H1 (cell line): Measurements from ENCODE around the gene UGT1A10. TPM values are rescaled to one million over a fixed set of nuclear protein-coding genes. Genes with fewer than 3 reads are reported as not detected.
A peak's percentile ranks its signal among the peaks of the same experiment; 100 is the strongest.

Experiments
- CTCF ChIA-PET: fragments of 300-600 bp; sonication (Branson Sonifier 250); formaldehyde crosslinking; loops from one replicate; lab custom pipeline; 2021; ENCODE audit not compliant: partially characterized antibody; lab: Charles Lee
- POLR2A ChIA-PET: fragments of 300-600 bp; sonication (Branson Sonifier 250); formaldehyde crosslinking; loops from one replicate; lab custom pipeline; 2021; ENCODE audit warnings: inconsistent platforms; ENCODE audit not compliant: partially characterized antibody; lab: Charles Lee
- DNase-seq, 2 experiments: peaks; one replicate each; pipeline versions ENCODE4 v3.0.0 to v3.0.0-alpha.2; 2010 to 2022; ENCODE audit warnings: low spot score in 2 of 2, low read depth in 1 of 2, mixed read lengths in 1 of 2
- FAIRE-seq: peaks from 2 replicates; lab custom pipeline; 2011; peaks lifted over from hg19 to GRCh38; lab: Jason Lieb, UNC
- H2AFZ ChIP-seq: 2 replicates; pipeline ENCODE4 v1.8.1; 2012; ENCODE audit warnings: low read length, inconsistent platforms
- H2AK5ac ChIP-seq: 2 replicates; pipeline ENCODE4 v1.6.1; 2013; ENCODE audit warnings: low read depth, low read length
- H2BK120ac ChIP-seq: replicated peaks from 2 replicates; pipeline ENCODE3; 2013; ENCODE audit warnings: low read depth, low read length, inconsistent platforms
- H2BK12ac ChIP-seq: 2 replicates; pipeline ENCODE4 v1.6.1; 2013; ENCODE audit warnings: low read depth, low read length
- H2BK15ac ChIP-seq: 2 replicates; pipeline ENCODE4 v1.6.1; 2013; ENCODE audit warnings: low read length
- H2BK20ac ChIP-seq: 2 replicates; pipeline ENCODE4 v1.6.1; 2013; ENCODE audit warnings: low read length
- H2BK5ac ChIP-seq: 2 replicates; pipeline ENCODE4 v1.6.1; 2013; ENCODE audit warnings: low read depth, low read length
- H3K14ac ChIP-seq: 2 replicates; pipeline ENCODE4 v1.6.1; 2013; ENCODE audit warnings: inconsistent platforms; ENCODE audit not compliant: insufficient read length
- H3K18ac ChIP-seq: 2 replicates; pipeline ENCODE4 v1.6.1; 2013; ENCODE audit warnings: low read length; ENCODE audit errors: extremely low read depth
- H3K23ac ChIP-seq: 2 replicates; pipeline ENCODE4 v1.6.1; 2013; ENCODE audit warnings: inconsistent platforms; ENCODE audit not compliant: insufficient read length
- H3K23me2 ChIP-seq: 2 replicates; pipeline ENCODE4 v1.6.1; 2013; ENCODE audit warnings: low read depth, low read length
- H3K27ac ChIP-seq: 2 replicates; pipeline ENCODE4 v1.6.1; 2011; ENCODE audit warnings: low read depth, low read length, inconsistent platforms
- H3K27me3 ChIP-seq, 4 experiments: replicated peaks in 1 of 4; 1 replicate in 1 of 4; 2 replicates in 3 of 4; pipeline versions ENCODE4 v1.6.1 to v1.8.1; 2011 to 2013; ENCODE audit warnings: low read length in 3 of 4, mild to moderate bottlenecking in 3 of 4, inconsistent platforms in 2 of 4, mixed read lengths in 2 of 4, moderate library complexity in 1 of 4; ENCODE audit not compliant: control insufficient read depth in 3 of 4, insufficient read depth in 3 of 4; ENCODE audit errors: extremely low read depth in 1 of 4
- H3K36me3 ChIP-seq, 4 experiments: 2 replicates each; pipeline versions ENCODE4 v1.6.1 to v1.8.1; 2011 to 2013; ENCODE audit warnings: mild to moderate bottlenecking in 4 of 4, low read length in 3 of 4, moderate library complexity in 2 of 4, control low read depth in 1 of 4, inconsistent platforms in 1 of 4; ENCODE audit not compliant: insufficient read depth in 4 of 4, control insufficient read depth in 2 of 4
- H3K4ac ChIP-seq: replicated peaks from 2 replicates; pipeline ENCODE3; 2013; ENCODE audit warnings: low read length, low read depth, mixed read lengths, inconsistent platforms; ENCODE audit not compliant: insufficient read length
- H3K4me1 ChIP-seq, 4 experiments: replicated peaks in 1 of 4; 1 replicate in 1 of 4; 2 replicates in 3 of 4; pipeline versions ENCODE4 v1.6.1 to v1.8.1; 2011 to 2013; ENCODE audit warnings: low read length in 3 of 4, inconsistent platforms in 2 of 4, mixed read lengths in 1 of 4; ENCODE audit not compliant: insufficient read depth in 4 of 4, control insufficient read depth in 3 of 4
- H3K4me2 ChIP-seq, 2 experiments: 2 replicates each; pipeline versions ENCODE4 v1.6.1 to v1.8.1; 2011 to 2013; ENCODE audit warnings: low read depth in 2 of 2, low read length in 2 of 2, control low read depth in 1 of 2, inconsistent platforms in 1 of 2, mild to moderate bottlenecking in 1 of 2; ENCODE audit not compliant: insufficient read depth in 1 of 2
- H3K4me3 ChIP-seq, 4 experiments: fragments of 200-600, 300-600 bp in 1 of 4; sonication (generic), shearing (Covaris generic), sonication (Bioruptor Twin) in 1 of 4; 2 replicates each; pipeline versions ENCODE4 v1.5.1 to v1.8.1; 2011 to 2016; ENCODE audit warnings: low read length in 4 of 4, low read depth in 3 of 4, control low read depth in 2 of 4, inconsistent platforms in 2 of 4, mild to moderate bottlenecking in 2 of 4, mixed read lengths in 1 of 4, moderate library complexity in 1 of 4; ENCODE audit not compliant: insufficient read depth in 2 of 4; ENCODE audit errors: extremely low read depth in 1 of 4
- H3K56ac ChIP-seq: replicated peaks from 2 replicates; pipeline ENCODE3; 2013; ENCODE audit warnings: low read depth, mild to moderate bottlenecking, mixed read lengths, low read length, inconsistent platforms; ENCODE audit not compliant: insufficient read length
- H3K79me1 ChIP-seq: 2 replicates; pipeline ENCODE4 v1.6.1; 2013; ENCODE audit warnings: low read depth, low read length, control low read depth
- H3K79me2 ChIP-seq, 2 experiments: 2 replicates each; pipeline versions ENCODE4 v1.6.1 to v1.8.1; 2012 to 2013; ENCODE audit warnings: low read length in 2 of 2, mild to moderate bottlenecking in 2 of 2, inconsistent platforms in 1 of 2; ENCODE audit not compliant: insufficient read depth in 2 of 2, control insufficient read depth in 1 of 2
- H3K9ac ChIP-seq, 4 experiments: replicated peaks in 1 of 4; 1 replicate in 1 of 4; 2 replicates in 3 of 4; pipeline versions ENCODE4 v1.6.1 to v1.8.1; 2011 to 2013; ENCODE audit warnings: low read depth in 3 of 4, low read length in 3 of 4, control low read depth in 2 of 4, mild to moderate bottlenecking in 2 of 4, moderate library complexity in 2 of 4, inconsistent platforms in 1 of 4; ENCODE audit errors: extremely low read depth in 1 of 4
- H3K9me3 ChIP-seq, 2 experiments: 2 replicates each; pipeline versions ENCODE4 v1.6.1 to v1.8.1; 2012 to 2013; ENCODE audit warnings: mild to moderate bottlenecking in 2 of 2, moderate library complexity in 2 of 2, control low read depth in 1 of 2, inconsistent platforms in 1 of 2, low read depth in 1 of 2, low read length in 1 of 2, mixed read lengths in 1 of 2; ENCODE audit not compliant: insufficient read depth in 2 of 2
- H4K20me1 ChIP-seq, 2 experiments: replicated peaks in 1 of 2; 2 replicates each; pipeline versions ENCODE3 to v1.8.1; 2011 to 2013; ENCODE audit warnings: inconsistent platforms in 2 of 2, low read length in 2 of 2, mild to moderate bottlenecking in 1 of 2; ENCODE audit not compliant: insufficient read depth in 2 of 2, control insufficient read depth in 1 of 2
- H4K5ac ChIP-seq: 2 replicates; pipeline ENCODE4 v1.6.1; 2013; ENCODE audit warnings: low read length, low read depth, mixed read lengths, inconsistent platforms; ENCODE audit not compliant: insufficient read length
- H4K8ac ChIP-seq: 2 replicates; pipeline ENCODE4 v1.8.0; 2013; ENCODE audit warnings: mild to moderate bottlenecking, moderate library complexity, low read length, inconsistent platforms; ENCODE audit not compliant: insufficient read depth; ENCODE audit errors: extremely low read depth
- H4K91ac ChIP-seq: replicated peaks from 2 replicates; pipeline ENCODE3; 2013; ENCODE audit warnings: low read length, mixed read lengths, inconsistent platforms; ENCODE audit not compliant: insufficient read length
- CEBPB ChIP-seq: IDR thresholded peaks from 2 replicates; pipeline ENCODE4 v1.6.1; 2012; ENCODE audit warnings: low read depth, low read length
- FOSL1 ChIP-seq: IDR thresholded peaks from 2 replicates; pipeline ENCODE4 v1.6.1; 2011; ENCODE audit warnings: mild to moderate bottlenecking, low read depth, low read length, moderate library complexity; ENCODE audit not compliant: insufficient read depth
- GABPA ChIP-seq: IDR thresholded peaks from 2 replicates; pipeline ENCODE4 v1.6.1; 2011; ENCODE audit warnings: mild to moderate bottlenecking, low read length, moderate library complexity, borderline replicate concordance; ENCODE audit not compliant: insufficient read depth
- MAX ChIP-seq: IDR thresholded peaks from 2 replicates; pipeline ENCODE4 v1.6.1; 2012; ENCODE audit warnings: inconsistent platforms
- NANOG ChIP-seq: IDR thresholded peaks from 2 replicates; pipeline ENCODE4 v1.6.1; 2011; ENCODE audit warnings: low read length, low read depth, mild to moderate bottlenecking, inconsistent platforms; ENCODE audit not compliant: insufficient read depth, poor library complexity, severe bottlenecking
- RAD21 ChIP-seq, 2 experiments: IDR thresholded peaks in 1 of 2; conservative IDR thresholded peaks in 1 of 2; 2 replicates each; pipeline ENCODE4 v1.6.1; 2011; ENCODE audit warnings: low read depth in 2 of 2, low read length in 2 of 2, improper control_type of control experiment in 1 of 2, inconsistent platforms in 1 of 2, mild to moderate bottlenecking in 1 of 2, moderate library complexity in 1 of 2
- RBBP5 ChIP-seq: IDR thresholded peaks from 2 replicates; pipeline ENCODE4 v1.7.1; 2012; ENCODE audit warnings: low read depth, mild to moderate bottlenecking, inconsistent platforms, low read length, moderate library complexity, borderline replicate concordance
- SIX5 ChIP-seq: IDR thresholded peaks from 2 replicates; pipeline ENCODE4 v1.6.1; 2011; ENCODE audit warnings: mild to moderate bottlenecking, low read depth, low read length
- TAF7 ChIP-seq: optimal IDR thresholded peaks from 2 replicates; pipeline ENCODE3; 2011; ENCODE audit warnings: low read depth, mild to moderate bottlenecking, inconsistent platforms, low read length, moderate library complexity, borderline replicate concordance
- ZNF274 ChIP-seq: IDR thresholded peaks from 2 replicates; pipeline ENCODE4 v1.7.0; 2012; ENCODE audit warnings: low read length, borderline replicate concordance; ENCODE audit errors: extremely low read depth
- WGBS, 2 experiments: shearing (Covaris generic) in 1 of 2; methylation state at CpG; one replicate each; pipeline versions ENCODE4 v1.1.6 to v1.1.7; 2013 to 2015; ENCODE audit warnings: low lambda C conversion rate in 2 of 2, mixed read lengths in 2 of 2, inconsistent platforms in 1 of 2, low coverage in 1 of 2, missing lambda C conversion rate in 1 of 2; ENCODE audit not compliant: insufficient replicate concordance in 2 of 2, insufficient coverage in 1 of 2, insufficient read length in 1 of 2; ENCODE audit errors: extremely low coverage in 1 of 2, missing lambda C conversion rate in 1 of 2; 5-methylcytosine and 5-hydroxymethylcytosine counted together
- polyA plus RNA-seq, 7 experiments: library from polyadenylated mRNA; depleted of rRNA in 3 of 7; stranded (reverse) in 5 of 7; unstranded in 2 of 7; fragments of >200 nt in 5 of 7; fragments of 200-250 nt in 2 of 7; gene quantifications; 1 replicate in 5 of 7; 2 replicates in 1 of 7; 4 replicates in 1 of 7; pipeline versions ENCODE4 v1.2.1 to v1.2.3, GENCODE V29; 2011 to 2013; ENCODE audit warnings: missing spikeins in 2 of 7, mixed read lengths in 2 of 7
- total RNA-seq: library from RNA; stranded (reverse); fragmentation: NEBNext Ultra II Directional; extraction: Animal tissue kit (Norgen Biotek cat#: 25700); gene quantifications from 2 replicates; pipeline ENCODE4 v1.2.1, GENCODE V29; 2021

Gene UGT1A10
- total and polyA plus RNA-seq, 2 of the 8 experiments (the other 6 are each of a cell fraction or from before 2014, with no cell fraction given), result not detected

GRCh38 chr2:233706720-233707119 lies 70.5 kb downstream of the UGT1A10 start:
- H3K9me3 ChIP-seq, result no peaks in the 10 kb centered on the region
- no peak overlapping the region for H2BK15ac ChIP-seq
- H3K27ac ChIP-seq, result no peak overlapping the region
- H2BK20ac ChIP-seq, result no peak overlapping the region
- no peak overlapping the region for H2BK5ac ChIP-seq
- H3K23me2 ChIP-seq, result no peaks in the 10 kb centered on the region
- H2AK5ac ChIP-seq, result no peak overlapping the region
- ChIA-PET POLR2A (no interaction called here), CTCF (interaction anchor here (0.6 to 0.7 kb wide), 4 partner anchors 108 to 309 kb away, joined by 3 to 4 read pairs (median 4); no protein-coding TSS in a partner anchor)
- H2BK12ac ChIP-seq, result no peak overlapping the region; the same call in 1 of the 2 replicates
- no peaks in the 10 kb centered on the region for H3K79me1 ChIP-seq
- no peaks in the 10 kb centered on the region for H3K79me2 ChIP-seq
- no peaks in the 10 kb centered on the region for H3K36me3 ChIP-seq
- no peak overlapping the region for H4K91ac ChIP-seq
- peaks cover 0 to 1% (median 0%) of the 10 kb centered on the region in 4 experiments; a peak in 1 of 7 replicates for H3K27me3 ChIP-seq
- H4K8ac ChIP-seq, result no peak overlapping the region
- H2AFZ ChIP-seq, result 0 out of 2 replicates have a peak overlapping the region, but pooled peaks have one; percentile 24
- no peak overlapping the region for H3K4ac ChIP-seq
- no peak overlapping the region for H3K9ac ChIP-seq
- no peak overlapping the region for H3K23ac ChIP-seq
- H3K4me1 ChIP-seq, result no peaks in the 10 kb centered on the region
- H3K4me3 ChIP-seq, result no peak overlapping the region
- H3K14ac ChIP-seq, result no peak overlapping the region
- H4K5ac ChIP-seq, result no peak overlapping the region
- DNase-seq (no peak), FAIRE-seq (no peak)
- no peaks in the 10 kb centered on the region for H4K20me1 ChIP-seq
- no peak overlapping the region for H3K4me2 ChIP-seq
- H3K56ac ChIP-seq, result no peak overlapping the region
- no peak overlapping the region for H3K18ac ChIP-seq
- WGBS, 2 experiments, result 100% methylated on average over 1 of the region's 1 CpG; no CpG with 5 or more reads in 1 of the 2 experiments
- H2BK120ac ChIP-seq, result no peak overlapping the region
- no peak for TF ChIP-seq RBBP5
- TF ChIP-seq NANOG, result no peak
- no peak for TF ChIP-seq CEBPB
- no peak for TF ChIP-seq ZNF274
- no peak for TF ChIP-seq FOSL1
- no peak for TF ChIP-seq MAX
- TF ChIP-seq RAD21 (IDR thresholded peaks at IDR 0.05 in 1 of 2, conservative IDR thresholded peaks at IDR 0.05 in 1 of 2; ENCODE audit: low read depth in 2 of 2, low read length in 2 of 2), result no peak
- TF ChIP-seq SIX5, result no peak
- TF ChIP-seq GABPA, result no peak
- TF ChIP-seq TAF7, result no peak
